ENCODE results near the gene PCNX3.

- TF ChIP-seq POLR2A (IDR thresholded peaks at IDR 0.05) (no peak), CTCF (IDR thresholded peaks at IDR 0.05) (no peak)
Measured at GRCh38 chr11:65655570-65656332, 40.2 kb downstream of the PCNX3 start.
